Measurements from ENCODE around the gene SLC38A6.
A peak's percentile ranks its signal among the peaks of the same experiment; 100 is the strongest.

The SLC38A6 gene

DNA sequence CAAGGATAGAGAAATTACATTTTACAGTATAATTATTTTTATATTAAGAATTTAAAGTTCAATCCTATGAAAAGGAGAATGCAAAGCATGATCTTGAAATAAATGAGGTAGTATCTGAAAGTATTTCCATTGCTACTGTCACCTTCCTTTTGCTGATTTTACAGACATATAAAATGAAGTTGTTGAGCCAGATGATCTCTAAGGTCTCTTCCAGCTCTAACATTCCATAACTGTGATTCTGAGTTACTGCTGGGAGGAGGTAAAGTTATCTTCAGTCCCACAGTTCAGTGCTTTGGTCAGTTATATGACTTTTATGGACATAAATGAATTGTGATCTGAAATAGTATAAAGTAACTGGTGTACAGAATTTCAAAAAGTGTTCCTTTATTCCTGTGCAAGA is 52.8 kb downstream of the SLC38A6 start:
- no peaks in the 10 kb centered on the region for H3K9me3 ChIP-seq (ENCODE audit: control extremely low read depth in 1 of 5, control insufficient read depth in 4 of 5, insufficient read depth in 2 of 5, low read depth in 1 of 5, low read length in 4 of 5)
- POLR2A ChIA-PET: no interaction called here
- no peak overlapping the region for H3K4me3 ChIP-seq (ENCODE audit: control insufficient read depth in 1 of 7, extremely low read depth in 1 of 7, insufficient read depth in 4 of 7, low read depth in 2 of 7, low read length in 6 of 7)
- CTCF ChIA-PET: no interaction called here
- no peak for DNase-seq
- no peaks in the 10 kb centered on the region for H3K36me3 ChIP-seq (ENCODE audit: control insufficient read depth in 4 of 4, insufficient read depth in 4 of 4, low read length in 3 of 4)
- H3K4me1 ChIP-seq (ENCODE audit: control extremely low read depth in 1 of 4, control insufficient read depth in 4 of 4, insufficient read depth in 4 of 4, low read length in 3 of 4): peaks cover 0 to 7% (median 0%) of the 10 kb centered on the region in 4 experiments
- no peaks in the 10 kb centered on the region for H3K27me3 ChIP-seq (replicated peaks in 2 of 5; ENCODE audit: control insufficient read depth in 4 of 5, insufficient read depth in 5 of 5, low read length in 4 of 5)
- no peak overlapping the region for H3K27ac ChIP-seq (ENCODE audit: insufficient read depth in 1 of 2, low read depth in 1 of 2, low read length in 2 of 2, poor library complexity in 1 of 2, severe bottlenecking in 2 of 2)

DNA sequence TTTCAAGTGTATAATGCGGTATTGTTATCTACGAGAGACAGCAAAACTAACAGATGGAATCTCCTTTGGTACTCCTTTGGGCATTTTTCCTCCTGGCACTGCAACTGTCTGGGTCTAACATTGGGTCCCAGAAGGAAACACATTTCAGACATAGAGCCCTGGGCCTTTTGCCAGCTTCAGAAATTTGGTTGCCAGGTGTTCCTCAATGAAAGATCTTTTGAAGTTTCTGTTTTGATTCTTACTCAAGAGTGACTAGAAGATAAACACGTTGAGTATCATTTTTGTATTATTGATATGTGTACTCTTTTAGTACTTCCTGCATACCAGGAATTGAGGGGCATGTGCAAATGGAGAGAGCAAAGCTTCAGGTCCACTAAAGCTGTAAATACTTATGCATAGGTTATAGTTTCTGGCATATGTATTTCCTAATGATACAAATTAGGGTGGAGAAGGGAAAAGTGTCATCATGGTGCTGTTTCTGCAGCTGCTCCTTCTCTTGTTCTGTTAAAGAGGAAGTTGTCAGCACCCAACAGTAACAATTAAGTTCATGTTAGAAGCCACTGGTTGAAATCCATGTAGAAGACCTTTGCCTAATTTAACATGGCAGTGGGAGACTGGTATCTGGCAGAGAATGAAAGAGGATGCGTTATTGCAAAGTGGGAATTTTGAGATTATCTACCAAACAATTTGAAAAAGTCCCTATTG is 53.5 kb downstream of the SLC38A6 start:
- ChIA-PET POLR2A (no interaction called here), CTCF (interaction anchor here (1.0 kb wide), 1 partner anchor 9 kb away, joined by 3 read pairs; no protein-coding TSS in a partner anchor)
- Histone ChIP-seq H3K4me1 (ENCODE audit: control extremely low read depth in 1 of 4, control insufficient read depth in 4 of 4, insufficient read depth in 4 of 4, low read length in 3 of 4) (peaks cover 0 to 7% (median 0%) of the 10 kb centered on the region in 4 experiments), H3K9me3 (ENCODE audit: control extremely low read depth in 1 of 5, control insufficient read depth in 4 of 5, insufficient read depth in 2 of 5, low read depth in 1 of 5, low read length in 4 of 5) (no peaks in the 10 kb centered on the region), H3K27me3 (replicated peaks in 2 of 5; ENCODE audit: control insufficient read depth in 4 of 5, insufficient read depth in 5 of 5, low read length in 4 of 5) (no peaks in the 10 kb centered on the region), H3K4me3 (ENCODE audit: control insufficient read depth in 1 of 7, extremely low read depth in 1 of 7, insufficient read depth in 4 of 7, low read depth in 2 of 7, low read length in 6 of 7) (no peak overlapping the region), H3K27ac (ENCODE audit: insufficient read depth in 1 of 2, low read depth in 1 of 2, low read length in 2 of 2, poor library complexity in 1 of 2, severe bottlenecking in 2 of 2) (no peak overlapping the region), H3K36me3 (ENCODE audit: control insufficient read depth in 4 of 4, insufficient read depth in 4 of 4, low read length in 3 of 4) (no peaks in the 10 kb centered on the region)
- DNase-seq: peak in 2 of 3 donors; percentile 52 to 56
- 93% methylated on average over 2 of the region's 4 CpGs for WGBS (ENCODE audit: insufficient coverage)

DNA sequence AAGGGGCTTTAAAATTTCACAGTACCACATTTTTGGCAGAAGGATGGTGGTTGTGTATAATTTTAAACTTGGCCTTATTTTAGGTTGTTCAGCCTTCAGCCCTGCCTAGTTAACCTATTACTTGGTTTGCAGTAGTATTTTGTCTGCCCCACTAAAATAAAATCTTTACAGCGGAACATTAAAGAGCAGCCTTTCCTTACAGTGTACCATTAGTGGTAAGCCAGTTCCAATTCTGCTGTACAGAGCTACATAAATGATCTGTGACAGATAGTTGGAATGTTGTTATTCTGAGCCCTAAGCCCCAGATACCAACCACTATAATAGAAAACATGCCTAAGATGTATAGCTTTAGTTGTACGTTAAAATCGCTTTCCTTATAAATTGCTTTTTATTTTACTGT is 56.2 kb downstream of the SLC38A6 start:
- ChIA-PET CTCF (interaction anchor here (1.0 kb wide), 1 partner anchor 154 kb away, joined by 3 read pairs; no protein-coding TSS in a partner anchor), POLR2A (no interaction called here)
- DNase-seq: no peak
- Histone ChIP-seq H3K9me3 (ENCODE audit: control extremely low read depth in 1 of 5, control insufficient read depth in 4 of 5, insufficient read depth in 2 of 5, low read depth in 1 of 5, low read length in 4 of 5) (no peaks in the 10 kb centered on the region), H3K27me3 (replicated peaks in 2 of 5; ENCODE audit: control insufficient read depth in 4 of 5, insufficient read depth in 5 of 5, low read length in 4 of 5) (no peaks in the 10 kb centered on the region), H3K4me3 (ENCODE audit: control insufficient read depth in 1 of 7, extremely low read depth in 1 of 7, insufficient read depth in 4 of 7, low read depth in 2 of 7, low read length in 6 of 7) (no peak overlapping the region), H3K36me3 (ENCODE audit: control insufficient read depth in 4 of 4, insufficient read depth in 4 of 4, low read length in 3 of 4) (no peaks in the 10 kb centered on the region), H3K27ac (ENCODE audit: insufficient read depth in 1 of 2, low read depth in 1 of 2, low read length in 2 of 2, poor library complexity in 1 of 2, severe bottlenecking in 2 of 2) (no peak overlapping the region), H3K4me1 (ENCODE audit: control extremely low read depth in 1 of 4, control insufficient read depth in 4 of 4, insufficient read depth in 4 of 4, low read length in 3 of 4) (peaks cover 0 to 7% (median 0%) of the 10 kb centered on the region in 4 experiments)
- 100% methylated on average over 1 of the region's 3 CpGs for WGBS (ENCODE audit: insufficient coverage)

DNA sequence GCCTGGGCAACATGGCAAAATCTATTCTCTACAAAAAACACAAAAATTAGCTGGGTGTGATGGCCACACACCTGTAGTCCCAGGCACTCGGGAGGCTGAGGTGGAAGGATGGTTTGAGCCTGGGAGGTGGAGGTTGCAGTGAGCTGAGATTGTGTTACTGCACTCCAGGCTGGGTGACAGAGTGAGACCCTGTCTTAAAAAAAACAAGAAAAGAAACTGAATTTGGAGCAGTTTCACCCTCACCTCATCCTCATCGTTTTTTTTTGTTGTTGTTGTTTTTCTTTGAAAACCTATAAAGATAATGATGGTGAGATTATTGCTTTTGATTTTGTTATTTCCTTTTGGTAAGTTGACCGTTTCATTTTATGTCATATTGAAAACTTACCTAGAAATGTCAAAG is 60.7 kb downstream of the SLC38A6 start:
- no peak for DNase-seq
- H3K27ac ChIP-seq (ENCODE audit: insufficient read depth in 1 of 2, low read depth in 1 of 2, low read length in 2 of 2, poor library complexity in 1 of 2, severe bottlenecking in 2 of 2): no peak overlapping the region
- POLR2A ChIA-PET: no interaction called here

DNA sequence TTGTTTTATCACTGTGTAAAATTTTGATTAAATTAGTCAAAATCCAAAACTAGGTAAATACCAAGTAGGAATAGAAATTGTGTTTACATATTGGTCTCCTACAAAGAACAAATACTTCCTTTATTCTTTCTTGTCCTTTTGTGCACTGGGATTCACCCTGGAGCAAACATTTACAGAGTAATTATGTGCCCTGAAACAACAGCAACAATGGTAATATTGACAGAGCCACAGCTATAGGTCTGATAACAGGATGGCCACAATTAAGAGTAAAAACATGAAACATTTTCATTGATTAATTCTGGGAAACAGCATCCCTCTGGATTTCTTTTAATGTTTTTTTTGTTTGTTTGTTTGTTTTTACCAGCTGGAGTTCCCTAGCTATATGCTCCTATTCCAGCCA is 61.2 kb downstream of the SLC38A6 start:
- Histone ChIP-seq H3K9me3 (ENCODE audit: control extremely low read depth in 1 of 5, control insufficient read depth in 4 of 5, insufficient read depth in 2 of 5, low read depth in 1 of 5, low read length in 4 of 5) (no peaks in the 10 kb centered on the region), H3K4me1 (ENCODE audit: control extremely low read depth in 1 of 4, control insufficient read depth in 4 of 4, insufficient read depth in 4 of 4, low read length in 3 of 4) (no peaks in the 10 kb centered on the region), H3K36me3 (ENCODE audit: control insufficient read depth in 4 of 4, insufficient read depth in 4 of 4, low read length in 3 of 4) (no peaks in the 10 kb centered on the region), H3K27me3 (replicated peaks in 2 of 5; ENCODE audit: control insufficient read depth in 4 of 5, insufficient read depth in 5 of 5, low read length in 4 of 5) (no peaks in the 10 kb centered on the region), H3K4me3 (ENCODE audit: control insufficient read depth in 1 of 7, extremely low read depth in 1 of 7, insufficient read depth in 4 of 7, low read depth in 2 of 7, low read length in 6 of 7) (no peak overlapping the region), H3K27ac (ENCODE audit: insufficient read depth in 1 of 2, low read depth in 1 of 2, low read length in 2 of 2, poor library complexity in 1 of 2, severe bottlenecking in 2 of 2) (no peak overlapping the region)
- no peak for DNase-seq
- ChIA-PET POLR2A (interaction anchor here (0.7 kb wide), 1 partner anchor 702 kb away, joined by 3 read pairs; no protein-coding TSS in a partner anchor), CTCF (interaction anchor here (1.0 to 1.2 kb wide), 2 partner anchors 23 to 24 kb away, joined by 3 to 4 read pairs; no protein-coding TSS in a partner anchor)

More for the DNA sequence above, 60.7 kb downstream of the SLC38A6 start:
- CTCF ChIA-PET: interaction anchor here (1.0 to 1.2 kb wide), 2 partner anchors 22 to 24 kb away, joined by 3 to 4 read pairs; no protein-coding TSS in a partner anchor
- H3K36me3 ChIP-seq (ENCODE audit: control insufficient read depth in 4 of 4, insufficient read depth in 4 of 4, low read length in 3 of 4): no peaks in the 10 kb centered on the region
- 100% methylated on average over 1 of the region's 3 CpGs for WGBS (ENCODE audit: insufficient coverage)
- no peak overlapping the region for H3K4me3 ChIP-seq (ENCODE audit: control insufficient read depth in 1 of 7, extremely low read depth in 1 of 7, insufficient read depth in 4 of 7, low read depth in 2 of 7, low read length in 6 of 7)
- no peaks in the 10 kb centered on the region for H3K9me3 ChIP-seq (ENCODE audit: control extremely low read depth in 1 of 5, control insufficient read depth in 4 of 5, insufficient read depth in 2 of 5, low read depth in 1 of 5, low read length in 4 of 5)
- no peaks in the 10 kb centered on the region for H3K27me3 ChIP-seq (replicated peaks in 2 of 5; ENCODE audit: control insufficient read depth in 4 of 5, insufficient read depth in 5 of 5, low read length in 4 of 5)
- H3K4me1 ChIP-seq (ENCODE audit: control extremely low read depth in 1 of 4, control insufficient read depth in 4 of 4, insufficient read depth in 4 of 4, low read length in 3 of 4): no peaks in the 10 kb centered on the region

DNA sequence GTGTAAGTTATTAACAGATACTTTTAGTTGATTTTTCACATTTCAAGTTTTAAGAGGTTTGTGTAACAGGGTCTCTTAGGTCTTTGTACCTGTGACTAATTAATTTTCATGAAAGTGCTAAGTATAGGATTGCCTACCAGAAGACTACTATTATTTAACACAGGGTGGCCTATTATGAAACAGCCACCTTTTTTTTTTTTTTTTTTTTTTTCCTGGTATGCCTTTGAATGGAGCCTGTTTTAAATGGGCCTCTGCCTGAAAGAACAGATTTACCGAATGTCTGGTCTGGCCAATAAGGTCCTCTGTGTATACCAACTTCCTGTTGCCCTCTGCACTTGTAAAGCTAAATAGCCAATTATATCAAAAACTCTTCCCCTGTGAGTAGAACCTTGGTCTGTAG is 62.5 kb downstream of the SLC38A6 start:
- Histone ChIP-seq H3K9me3 (ENCODE audit: control extremely low read depth in 1 of 5, control insufficient read depth in 4 of 5, insufficient read depth in 2 of 5, low read depth in 1 of 5, low read length in 4 of 5) (no peaks in the 10 kb centered on the region), H3K4me3 (ENCODE audit: control insufficient read depth in 1 of 7, extremely low read depth in 1 of 7, insufficient read depth in 4 of 7, low read depth in 2 of 7, low read length in 6 of 7) (no peak overlapping the region), H3K4me1 (ENCODE audit: control extremely low read depth in 1 of 4, control insufficient read depth in 4 of 4, insufficient read depth in 4 of 4, low read length in 3 of 4) (no peaks in the 10 kb centered on the region), H3K27ac (ENCODE audit: insufficient read depth in 1 of 2, low read depth in 1 of 2, low read length in 2 of 2, poor library complexity in 1 of 2, severe bottlenecking in 2 of 2) (no peak overlapping the region), H3K27me3 (replicated peaks in 2 of 5; ENCODE audit: control insufficient read depth in 4 of 5, insufficient read depth in 5 of 5, low read length in 4 of 5) (no peaks in the 10 kb centered on the region), H3K36me3 (ENCODE audit: control insufficient read depth in 4 of 4, insufficient read depth in 4 of 4, low read length in 3 of 4) (no peaks in the 10 kb centered on the region)
- ChIA-PET POLR2A (no interaction called here), CTCF (no interaction called here)
- WGBS (ENCODE audit: insufficient coverage): 100% methylated on average over 1 of the region's 1 CpG
- no peak for DNase-seq

DNA sequence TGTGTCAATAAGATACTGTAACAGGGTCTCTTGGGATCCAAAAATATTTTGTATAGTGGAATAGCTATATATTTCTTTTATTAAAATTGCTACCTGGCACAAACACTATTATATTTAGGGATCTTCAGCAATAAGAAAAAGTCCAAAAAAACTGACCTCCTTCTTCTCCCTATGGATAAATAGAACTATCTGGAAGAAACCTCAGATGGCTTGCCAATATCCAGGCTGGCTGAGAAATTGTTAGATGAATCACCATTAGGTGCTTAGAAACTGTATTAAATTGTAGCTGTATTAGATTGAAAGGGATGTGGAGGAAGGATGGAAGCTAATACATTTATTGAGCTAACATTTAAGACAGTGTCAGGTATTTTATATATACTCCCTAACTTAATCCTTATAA is 66.0 kb downstream of the SLC38A6 start:
- CTCF ChIA-PET: no interaction called here

More for the DNA sequence above, 66.0 kb downstream of the SLC38A6 start:
- no peaks in the 10 kb centered on the region for H3K9me3 ChIP-seq (ENCODE audit: control extremely low read depth in 1 of 5, control insufficient read depth in 4 of 5, insufficient read depth in 2 of 5, low read depth in 1 of 5, low read length in 4 of 5)
- H3K4me3 ChIP-seq (ENCODE audit: control insufficient read depth in 1 of 7, extremely low read depth in 1 of 7, insufficient read depth in 4 of 7, low read depth in 2 of 7, low read length in 6 of 7): no peak overlapping the region
- no peak overlapping the region for H3K27ac ChIP-seq (ENCODE audit: insufficient read depth in 1 of 2, low read depth in 1 of 2, low read length in 2 of 2, poor library complexity in 1 of 2, severe bottlenecking in 2 of 2)
- POLR2A ChIA-PET: interaction anchor here (0.6 kb wide), 1 partner anchor 1092 kb away, joined by 3 read pairs; no protein-coding TSS in a partner anchor
- H3K36me3 ChIP-seq (ENCODE audit: control insufficient read depth in 4 of 4, insufficient read depth in 4 of 4, low read length in 3 of 4): no peaks in the 10 kb centered on the region
- no peaks in the 10 kb centered on the region for H3K27me3 ChIP-seq (replicated peaks in 2 of 5; ENCODE audit: control insufficient read depth in 4 of 5, insufficient read depth in 5 of 5, low read length in 4 of 5)
- no peak for DNase-seq
- no peaks in the 10 kb centered on the region for H3K4me1 ChIP-seq (ENCODE audit: control extremely low read depth in 1 of 4, control insufficient read depth in 4 of 4, insufficient read depth in 4 of 4, low read length in 3 of 4)

All from common myeloid progenitor, CD34-positive (primary cell).